Measurements from ENCODE around the gene WBP11. TPM values are rescaled to one million over a fixed set of nuclear protein-coding genes. Genes with fewer than 3 reads are reported as not detected.
A peak's percentile ranks its signal among the peaks of the same experiment; 100 is the strongest.
"Not testable (repeated sequence)": the region's sequence is repeated elsewhere in the genome, so short reads cannot be mapped to it uniquely, and the experiment has no call there.

WBP11 gene
- polyA plus RNA-seq, 3 donors = 89.7 to 104 (median 103) TPM

DNA sequence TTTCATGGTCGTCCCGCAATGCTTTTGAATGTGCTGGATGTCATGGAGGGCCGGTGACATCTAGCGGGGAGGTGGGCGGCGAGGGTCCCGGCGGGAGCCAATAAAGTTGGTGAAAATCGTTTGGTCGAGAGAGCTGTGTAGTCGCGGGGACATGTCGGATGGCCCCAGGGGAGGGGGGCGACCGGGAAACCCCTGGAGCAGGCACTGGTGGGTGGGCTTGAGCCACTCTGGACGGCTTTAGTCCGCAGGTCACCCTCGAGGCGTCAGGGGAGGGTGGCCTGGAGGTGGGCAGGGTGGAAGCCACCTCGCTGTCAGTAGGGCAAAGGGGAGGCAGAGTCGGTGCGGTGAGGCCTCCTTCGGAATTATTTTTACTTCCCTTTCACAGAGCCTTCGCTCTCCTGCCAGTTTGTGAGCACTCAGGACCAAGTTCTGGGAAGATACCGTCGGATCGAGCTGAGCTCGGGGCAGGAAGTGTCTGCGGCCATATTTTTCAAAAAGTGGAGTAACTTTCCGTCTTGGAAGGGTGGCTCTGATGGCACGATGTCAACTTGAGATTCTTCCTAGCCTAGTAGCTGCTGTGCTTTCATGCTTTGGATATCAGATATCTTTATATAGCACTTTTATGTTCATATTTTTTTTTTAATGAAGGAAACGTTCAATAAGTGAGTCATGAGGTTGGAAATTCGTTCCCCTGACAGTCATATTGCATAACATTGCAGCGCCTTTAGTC is 28.2 kb downstream of the WBP11 start:
- DNase-seq = no peak

DNA sequence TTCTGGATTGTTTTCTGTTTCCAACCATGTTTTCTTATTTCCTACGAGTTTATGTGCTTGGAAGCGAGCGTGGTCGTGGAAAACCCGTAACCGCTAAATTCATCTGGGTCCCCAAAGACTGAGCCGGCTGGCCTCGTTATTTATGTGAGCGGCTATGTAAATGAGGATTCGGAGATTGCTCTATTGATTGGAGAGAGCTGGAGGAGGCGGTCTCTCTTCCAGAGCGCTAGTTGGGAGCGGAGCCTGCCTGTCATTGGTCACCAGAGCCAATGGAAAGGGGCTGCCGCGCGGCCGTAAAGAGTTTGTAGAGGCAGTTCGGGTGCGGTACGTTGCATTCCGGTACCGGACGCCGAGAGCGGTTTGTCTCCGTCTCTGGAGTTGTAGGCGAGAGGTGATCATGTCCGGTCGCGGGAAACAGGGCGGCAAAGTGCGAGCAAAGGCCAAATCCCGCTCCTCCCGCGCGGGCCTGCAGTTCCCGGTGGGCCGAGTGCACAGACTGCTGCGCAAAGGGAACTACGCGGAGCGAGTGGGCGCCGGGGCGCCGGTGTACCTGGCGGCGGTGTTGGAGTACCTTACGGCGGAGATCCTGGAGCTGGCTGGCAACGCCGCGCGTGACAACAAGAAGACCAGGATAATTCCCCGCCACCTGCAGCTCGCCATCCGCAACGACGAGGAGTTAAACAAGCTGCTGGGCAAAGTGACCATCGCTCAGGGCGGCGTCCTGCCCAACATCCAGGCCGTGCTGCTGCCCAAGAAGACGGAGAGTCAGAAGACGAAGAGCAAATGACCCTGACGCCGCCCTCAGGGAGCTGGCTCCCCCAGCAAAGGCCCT is 29.0 kb downstream of the WBP11 start:
- DNase-seq = peak; percentile 97

DNA sequence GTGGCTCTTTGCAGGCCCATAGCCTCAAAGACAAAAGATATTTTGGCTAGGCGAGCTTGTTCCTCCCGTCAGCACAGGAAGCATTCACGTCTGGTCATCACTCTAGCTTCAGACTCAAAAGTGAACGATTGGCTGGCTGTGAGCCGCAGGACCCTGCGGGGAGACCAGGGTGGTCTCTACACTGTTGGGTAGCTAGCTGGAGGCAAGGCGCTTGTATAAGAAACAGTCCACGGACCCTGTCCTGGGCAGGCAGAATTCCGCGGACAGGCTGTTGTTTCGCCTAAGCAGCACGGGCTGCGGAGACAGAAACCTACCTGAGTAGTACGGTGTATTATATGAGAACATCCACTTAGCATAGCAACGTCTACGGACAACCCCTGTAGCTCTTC is 29.6 kb downstream of the WBP11 start:
- DNase-seq = no peak

DNA sequence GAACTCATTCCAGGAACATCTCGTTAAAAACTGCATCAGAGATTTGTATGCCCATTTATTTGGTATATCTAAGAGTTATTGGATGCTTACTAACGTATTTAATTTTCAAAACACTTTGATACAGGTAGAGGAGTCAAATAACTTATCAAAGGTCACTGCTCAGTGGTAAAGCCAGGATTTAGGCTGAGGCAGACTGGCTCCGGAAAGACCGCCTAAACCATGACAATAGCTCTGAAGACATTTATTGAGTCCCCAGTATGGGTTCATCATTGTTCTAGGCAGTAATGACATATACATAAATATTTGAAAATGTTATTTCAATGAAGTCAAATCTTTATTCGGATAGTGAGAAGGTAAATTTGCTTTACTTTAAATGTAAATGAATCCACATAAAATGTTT is 30.3 kb downstream of the WBP11 start:
- no peak for DNase-seq

DNA sequence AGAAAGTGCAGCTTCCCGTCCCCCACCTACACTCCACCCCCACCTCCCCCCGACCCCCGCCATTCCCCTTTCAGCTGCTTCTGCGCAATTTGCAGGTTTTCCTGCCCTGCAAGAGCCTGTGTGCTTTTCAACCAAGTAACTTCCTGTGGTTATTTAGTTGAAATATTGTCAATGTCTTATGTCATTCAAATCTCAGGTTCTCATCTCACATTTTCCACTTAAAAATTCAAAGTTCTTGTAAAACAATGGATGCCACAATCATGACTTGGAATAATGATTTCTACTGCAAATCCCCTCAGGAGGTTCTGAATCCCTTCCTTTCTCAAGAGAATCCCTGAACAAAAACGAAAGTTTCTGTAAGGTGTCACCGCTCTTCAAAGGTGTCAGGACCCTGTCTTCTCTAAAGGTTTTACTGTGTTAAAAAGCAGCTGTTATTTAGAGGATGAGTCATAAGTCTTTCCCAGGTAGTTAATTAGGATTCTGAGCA is 31.6 kb downstream of the WBP11 start:
- no peak for DNase-seq

DNA sequence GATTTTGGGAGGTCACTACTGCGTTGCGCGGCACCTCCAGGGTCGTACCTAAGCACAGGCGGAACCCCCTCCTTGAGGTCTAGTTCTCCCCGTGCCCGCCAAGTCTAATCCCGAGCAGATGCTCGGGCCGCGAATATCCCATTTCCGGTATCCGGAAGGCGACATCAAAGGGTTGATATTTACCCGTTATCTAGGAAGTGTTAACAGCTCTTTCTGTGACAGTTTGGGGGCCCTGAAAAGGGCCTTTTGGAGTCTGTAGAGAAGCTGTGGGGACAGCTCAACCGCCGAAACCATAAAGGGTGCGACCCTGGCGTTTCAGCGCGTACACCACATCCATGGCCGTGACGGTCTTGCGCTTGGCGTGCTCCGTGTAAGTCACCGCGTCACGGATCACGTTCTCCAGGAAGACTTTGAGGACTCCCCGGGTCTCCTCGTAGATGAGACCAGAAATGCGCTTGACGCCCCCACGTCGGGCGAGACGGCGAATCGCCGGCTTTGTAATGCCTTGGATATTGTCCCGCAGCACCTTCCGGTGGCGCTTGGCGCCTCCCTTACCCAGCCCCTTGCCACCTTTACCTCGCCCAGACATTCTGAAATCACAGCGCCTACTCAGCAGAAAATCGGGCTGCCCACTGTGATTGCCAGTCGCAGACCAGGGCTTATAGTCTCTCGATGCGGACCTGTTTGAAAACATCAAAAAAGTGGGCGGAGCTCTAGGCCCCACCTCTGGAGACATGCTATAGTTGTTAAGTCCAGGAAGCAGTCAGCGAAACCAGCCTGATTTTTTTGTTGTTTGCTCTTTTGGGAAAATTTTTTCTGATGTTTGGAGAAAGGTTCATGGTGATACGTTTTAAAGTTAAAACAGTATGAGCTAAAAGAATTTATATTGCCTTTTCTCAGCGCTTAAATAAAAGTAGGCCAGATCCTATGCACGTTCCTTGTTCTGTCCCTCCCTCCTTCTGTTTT is 32.5 kb downstream of the WBP11 start:
- peak; percentile 97 for DNase-seq

DNA sequence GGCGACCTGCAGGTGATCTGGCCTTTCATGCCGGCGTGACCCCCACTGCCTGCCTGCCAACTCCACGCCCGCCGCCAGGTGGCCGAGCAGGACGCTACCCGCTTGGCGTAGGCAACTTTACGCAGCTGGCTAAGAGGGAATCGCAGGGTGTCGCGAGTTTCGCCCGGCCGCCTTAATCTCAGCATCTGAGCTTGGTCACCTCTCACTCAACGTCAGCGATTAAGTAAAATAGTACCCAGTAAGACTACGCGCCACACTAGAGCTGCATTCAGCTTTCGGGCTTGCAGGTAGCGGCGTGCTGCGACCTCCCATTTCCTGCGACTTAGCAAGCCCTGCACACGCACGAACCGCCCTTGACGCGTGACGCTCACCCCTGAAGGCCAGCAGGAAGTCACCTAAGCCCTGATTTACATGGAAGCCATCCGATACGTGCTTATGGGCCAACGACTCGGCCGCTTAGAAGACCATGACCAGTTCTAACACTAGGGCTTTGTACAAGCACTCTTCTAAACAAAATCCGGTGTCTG is 33.2 kb downstream of the WBP11 start:
- DNase-seq = peak; percentile 84

DNA sequence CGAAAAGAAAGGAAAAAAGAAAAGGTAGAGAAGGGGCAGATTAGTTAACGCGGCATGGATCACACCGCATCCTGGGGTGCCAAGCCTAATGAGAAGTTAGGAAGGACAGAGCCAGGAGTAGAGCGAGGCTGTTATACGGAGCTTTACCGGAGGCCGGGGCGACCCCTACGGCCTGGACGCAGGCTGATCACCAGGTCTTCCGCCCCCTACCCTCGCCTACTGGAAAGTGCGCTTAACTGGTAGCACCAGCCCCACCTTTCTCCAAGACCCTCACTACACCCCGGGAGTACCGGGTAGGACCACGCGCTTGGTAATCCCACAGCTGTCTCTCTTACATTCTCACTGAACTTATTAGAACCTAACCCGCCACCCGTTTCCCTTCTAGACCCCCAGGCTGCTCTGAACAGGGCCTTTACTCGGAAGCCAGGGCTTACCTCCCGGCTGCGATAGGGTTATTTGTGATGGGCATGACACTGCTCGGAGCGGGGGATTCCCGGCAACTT is 33.8 kb downstream of the WBP11 start:
- DNase-seq = peak; percentile 55

DNA sequence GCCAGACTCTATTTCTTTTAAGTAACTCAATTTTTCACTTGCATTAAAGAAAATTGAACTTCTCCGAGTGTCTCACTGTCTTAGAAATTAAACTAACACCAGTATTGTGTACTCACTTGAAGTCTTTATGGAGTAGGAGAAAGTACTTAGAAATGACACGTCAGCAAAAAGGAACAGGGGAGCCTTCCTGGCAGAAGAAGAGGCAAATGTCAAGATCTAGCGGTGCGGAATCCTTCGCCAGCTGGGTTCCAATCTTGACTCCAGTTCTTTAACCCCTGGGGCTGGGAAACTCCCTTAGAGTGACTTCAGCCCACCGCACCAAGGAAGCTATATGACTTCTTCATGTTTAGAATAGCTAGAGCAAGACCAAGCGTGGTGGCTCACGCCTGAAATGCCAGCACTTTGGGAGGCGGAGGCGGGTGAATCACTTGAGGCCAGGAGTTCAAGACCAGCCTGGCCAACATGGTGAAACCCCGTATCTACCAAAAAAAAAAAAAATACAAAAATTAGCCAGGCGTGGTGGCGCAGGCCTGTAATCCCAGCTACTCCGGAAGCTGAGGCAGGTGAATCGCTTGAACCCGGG is 34.4 kb downstream of the WBP11 start:
- no peak for DNase-seq

DNA sequence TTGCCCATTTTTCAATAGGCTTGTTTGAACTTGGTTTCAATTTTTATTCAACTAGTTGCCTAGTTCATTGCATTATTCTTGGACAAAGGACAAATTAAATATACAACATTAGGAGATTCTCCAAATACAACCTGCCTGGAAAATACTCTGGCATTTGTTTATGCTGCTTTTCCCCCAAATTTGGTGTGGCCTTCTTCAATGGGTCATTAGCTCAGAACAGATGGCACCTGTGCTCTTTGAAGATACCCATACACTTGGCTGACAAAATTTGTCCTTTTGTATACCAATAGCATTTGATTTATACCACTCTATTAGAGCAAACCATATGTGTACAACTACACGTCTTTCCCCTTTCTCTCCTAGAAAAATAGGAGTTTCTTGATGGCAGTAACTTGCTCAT is 35.7 kb downstream of the WBP11 start:
- no peak for DNase-seq

DNA sequence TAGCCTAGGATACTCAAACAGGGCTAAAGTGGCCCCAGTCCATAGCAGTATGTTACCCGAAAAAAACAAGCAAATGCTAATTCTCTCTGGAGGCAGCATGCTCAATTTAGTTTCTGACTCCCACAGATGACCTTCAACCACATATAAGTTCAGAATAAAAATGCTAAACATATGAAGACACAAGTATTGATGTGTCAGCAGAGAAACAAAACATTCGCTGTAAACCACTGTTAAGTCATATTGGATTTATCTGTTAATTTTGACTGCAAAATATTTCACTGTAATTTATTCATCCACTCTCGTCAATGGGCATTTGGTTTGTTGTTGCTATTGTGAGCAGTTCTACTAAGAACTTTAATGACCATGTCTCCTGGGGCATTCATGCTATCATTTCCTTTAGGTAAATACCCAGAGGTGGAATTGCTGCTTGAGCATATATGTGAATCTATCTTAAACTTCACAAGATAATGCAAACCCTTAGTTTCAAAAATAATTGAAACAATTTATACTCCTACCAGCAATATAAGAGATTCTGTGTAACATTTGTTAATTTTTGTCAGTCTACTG is 36.5 kb downstream of the WBP11 start:
- no peak for DNase-seq

DNA sequence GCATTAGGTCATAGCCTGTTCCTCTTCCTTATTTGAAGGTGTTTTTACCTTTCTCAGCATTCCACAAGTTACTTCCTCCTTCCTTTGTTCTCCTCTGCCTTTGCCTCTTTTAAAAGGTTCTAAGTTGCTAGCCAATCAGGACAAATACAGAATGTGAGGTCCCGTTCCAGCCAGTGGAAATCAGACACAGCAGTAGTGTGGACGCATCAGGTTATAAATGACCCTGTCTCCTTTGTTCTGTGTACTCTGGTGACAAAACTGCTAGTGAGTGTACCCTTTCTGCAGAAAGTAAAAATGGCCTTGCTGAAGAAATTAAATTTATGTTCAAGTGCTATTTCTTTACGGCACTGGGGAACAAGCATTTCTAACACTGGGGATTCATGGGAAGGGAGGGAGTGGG is 37.3 kb downstream of the WBP11 start:
- DNase-seq = not testable (repeated sequence)

DNA sequence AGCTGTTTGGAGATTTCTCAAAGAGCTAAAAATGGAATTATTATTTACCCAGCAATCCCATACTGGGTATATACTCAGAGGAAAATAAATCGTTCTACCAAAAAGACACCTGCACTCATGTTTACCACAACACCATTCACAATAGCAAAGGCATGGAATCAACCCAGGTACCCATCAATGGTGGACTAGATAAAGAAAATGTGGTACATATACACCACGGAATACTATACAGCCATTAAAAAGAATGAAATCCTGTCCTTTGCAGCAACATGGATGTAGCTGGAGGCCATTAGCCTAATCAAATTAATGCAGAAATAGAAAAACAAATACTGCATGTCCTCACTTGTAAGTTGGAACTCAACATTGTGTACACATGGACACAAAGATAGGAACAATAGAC is 37.9 kb downstream of the WBP11 start:
- DNase-seq = no peak

DNA sequence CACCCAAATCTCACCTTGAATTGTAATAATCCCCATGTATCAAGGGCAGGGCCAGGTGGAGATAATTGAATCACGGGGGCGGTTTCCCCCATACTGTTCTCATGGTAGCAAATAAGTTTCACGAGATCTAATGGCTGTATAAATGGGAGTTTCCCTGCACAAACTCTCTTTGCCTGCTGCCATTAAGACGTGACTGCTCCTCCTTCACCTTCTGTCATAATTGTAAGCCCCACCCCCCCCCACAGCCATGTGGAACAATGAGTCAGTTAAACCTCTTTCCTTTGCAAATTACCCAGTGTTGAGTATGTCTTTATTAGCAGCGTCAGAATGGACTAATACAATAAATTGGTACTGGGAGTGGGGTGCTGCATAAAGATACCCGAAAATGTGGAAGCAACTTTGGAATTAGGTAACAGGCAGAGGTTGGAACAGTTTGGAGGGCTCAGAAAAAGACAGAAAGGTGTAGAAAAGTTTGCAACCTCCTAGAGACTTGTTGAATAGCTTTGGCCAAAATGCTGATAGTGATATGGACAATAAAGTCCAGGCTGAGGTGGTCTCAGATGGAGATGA is 43.5 kb downstream of the WBP11 start:
- DNase-seq = not testable (repeated sequence)

DNA sequence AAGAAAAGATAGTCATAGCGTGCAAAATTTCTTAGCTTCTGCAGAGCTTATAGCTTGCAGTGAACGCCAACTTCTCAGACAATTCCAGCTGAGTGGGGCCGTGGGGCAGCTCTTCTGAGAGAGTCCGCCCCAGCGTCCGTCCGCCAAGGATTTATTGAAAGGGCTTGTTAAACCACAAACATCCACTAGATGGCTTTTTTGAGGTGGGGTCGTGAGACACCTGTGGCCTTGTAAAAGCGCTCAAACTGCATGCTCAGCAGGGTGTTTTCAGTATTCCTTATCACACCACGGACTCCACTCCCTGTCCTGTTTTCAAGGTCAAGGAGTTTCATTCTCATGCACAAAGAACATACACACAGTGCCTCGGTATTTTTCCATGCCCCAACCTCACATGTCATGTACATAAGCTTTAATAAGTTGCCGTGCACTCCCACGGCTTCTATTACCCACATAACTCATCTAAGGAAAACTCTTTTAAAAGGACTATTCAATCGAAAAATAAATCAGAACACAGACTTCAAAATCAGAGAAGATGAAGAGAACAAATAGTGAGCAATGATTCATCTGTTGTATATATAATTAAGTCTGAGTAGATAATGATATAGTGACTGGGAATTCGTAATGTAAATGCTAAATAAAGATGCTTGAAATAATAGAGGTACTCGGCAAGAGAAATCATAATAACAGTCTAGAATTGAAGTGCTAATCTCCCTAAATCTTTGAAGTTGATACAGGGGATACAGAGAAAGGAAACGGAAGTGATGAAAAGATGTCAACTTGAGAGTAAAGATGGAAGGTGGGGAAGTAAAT is 46.7 kb downstream of the WBP11 start:
- DNase-seq = no peak

DNA sequence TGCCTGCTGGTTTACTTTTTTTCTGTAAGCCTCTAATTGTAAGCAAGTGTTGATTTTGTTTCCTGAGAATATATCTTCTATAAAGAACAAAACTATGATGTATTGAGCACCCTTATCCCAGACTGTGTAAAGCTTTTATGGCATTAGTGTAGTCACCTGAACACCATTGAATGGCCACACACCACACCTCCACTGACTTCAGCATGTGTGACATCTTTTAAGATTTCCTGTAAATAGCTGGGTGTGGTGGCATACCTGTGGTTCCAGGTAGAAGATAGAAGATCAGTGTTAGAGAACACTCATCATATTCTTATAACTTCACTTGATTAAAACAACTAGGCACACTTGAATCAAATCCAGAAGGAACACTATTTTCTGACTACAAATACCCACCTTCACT is 51.3 kb downstream of the WBP11 start:
- no peak for DNase-seq

DNA sequence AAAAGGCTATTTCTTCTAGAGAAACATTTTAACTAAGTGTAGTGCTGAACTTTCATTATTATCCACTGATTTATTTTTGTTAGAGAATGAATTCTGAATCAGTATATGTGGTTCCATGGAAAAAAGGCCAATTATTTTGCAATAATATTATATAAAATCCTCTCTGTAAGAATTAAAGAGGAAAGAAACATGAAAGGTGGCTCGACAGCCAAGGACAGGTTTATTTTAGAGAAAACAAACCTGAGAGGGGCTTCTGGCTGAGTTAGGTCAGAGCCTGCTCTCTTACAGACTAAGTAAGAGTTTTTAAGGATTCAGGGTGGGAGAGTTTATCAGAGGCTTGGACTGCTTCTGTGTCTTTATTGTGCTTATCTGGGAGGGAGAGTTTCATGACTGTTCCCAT is 60.2 kb downstream of the WBP11 start:
- no peak for DNase-seq

DNA sequence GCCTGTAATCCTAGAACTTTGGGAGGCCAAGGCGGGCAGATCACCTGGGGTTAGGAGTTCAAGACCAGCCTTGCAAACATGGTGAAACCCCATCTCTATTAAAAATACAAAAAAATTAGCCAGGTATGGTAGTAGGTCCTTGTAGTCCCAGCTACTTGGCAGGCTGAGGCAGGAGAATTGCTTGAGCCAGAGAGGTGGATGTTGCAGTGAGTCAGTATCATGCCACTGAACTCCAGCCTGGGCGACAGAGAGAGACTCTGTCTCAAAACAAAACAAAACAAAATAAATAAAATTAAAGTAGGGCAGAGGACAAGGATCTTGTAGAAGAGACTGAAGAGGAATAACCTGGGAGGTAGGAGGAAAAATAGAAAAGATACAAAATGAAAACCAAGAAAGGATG is 61.3 kb downstream of the WBP11 start:
- DNase-seq = no peak

DNA sequence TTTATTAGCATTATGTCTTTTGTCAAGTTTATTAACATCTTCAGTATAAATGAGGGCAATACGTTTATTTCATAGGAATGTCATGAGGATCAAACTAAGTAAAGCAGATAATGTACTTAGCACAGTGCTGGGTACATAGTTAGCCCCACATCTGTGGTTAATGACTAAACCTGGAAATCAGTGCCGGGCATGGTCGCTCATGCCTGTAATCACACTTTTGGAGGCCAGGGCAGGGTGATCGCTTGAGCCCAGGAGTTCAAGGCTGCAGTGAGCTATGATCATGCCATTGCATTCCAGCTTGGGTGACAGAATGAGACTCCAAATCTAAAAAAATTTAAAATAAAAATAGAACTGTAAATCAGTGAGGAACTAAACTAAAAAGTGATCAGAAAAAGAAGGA is 62.1 kb downstream of the WBP11 start:
- no peak for DNase-seq

DNA sequence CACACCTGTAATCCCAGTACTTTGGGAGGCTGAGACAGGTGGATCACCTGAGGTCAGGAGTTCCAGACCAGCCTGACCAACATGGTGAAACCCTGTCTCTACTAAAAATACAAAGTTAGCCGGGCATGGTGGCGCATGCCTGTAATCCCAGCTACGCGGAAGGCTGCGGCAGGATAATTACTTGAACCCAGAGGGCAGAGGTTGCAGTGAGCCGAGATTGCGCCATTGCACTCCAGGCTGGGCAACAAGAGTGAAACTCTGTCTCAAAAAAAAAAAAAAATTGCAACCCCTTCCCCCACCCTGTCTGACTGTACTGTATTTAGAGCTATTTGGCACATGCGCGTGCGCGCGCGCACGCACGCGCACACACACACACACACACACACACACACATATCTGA is 66.8 kb downstream of the WBP11 start:
- DNase-seq = not testable (repeated sequence)
